Mucosa of rectum (tissue), 2 donors: ENCODE measurements around the gene S1PR2.
A peak's percentile ranks its signal among the peaks of the same experiment; 100 is the strongest.

ENCODE experiments used
- H3K27ac ChIP-seq, 2 donors: one replicate each; pipeline ENCODE4 v1.7.0; 2013; ENCODE audit warnings: inconsistent platforms in 2 of 2, low read depth in 2 of 2, low read length in 2 of 2
- H3K27me3 ChIP-seq, 2 donors: one replicate each; pipeline ENCODE4 v1.7.0; 2013; ENCODE audit warnings: low read length in 2 of 2; ENCODE audit not compliant: control insufficient read depth in 2 of 2, insufficient read depth in 2 of 2
- H3K36me3 ChIP-seq, 2 donors: one replicate each; pipeline ENCODE4 v1.7.0; 2013; ENCODE audit warnings: low read length in 2 of 2; ENCODE audit not compliant: control insufficient read depth in 2 of 2, insufficient read depth in 2 of 2
- H3K4me1 ChIP-seq, 2 donors: one replicate each; pipeline ENCODE4 v1.7.0; 2013; ENCODE audit warnings: low read length in 2 of 2, mild to moderate bottlenecking in 1 of 2; ENCODE audit not compliant: control insufficient read depth in 2 of 2, insufficient read depth in 2 of 2
- H3K4me3 ChIP-seq, 2 donors: one replicate each; pipeline ENCODE4 v1.7.0; 2013; ENCODE audit warnings: low read length in 2 of 2
- H3K9ac ChIP-seq, 2 donors: one replicate each; pipeline ENCODE4 v1.7.0; 2013; ENCODE audit warnings: low read length in 2 of 2, low read depth in 1 of 2, mild to moderate bottlenecking in 1 of 2
- H3K9me3 ChIP-seq, 2 donors: one replicate each; pipeline ENCODE4 v1.7.0; 2013; ENCODE audit warnings: low read length in 2 of 2; ENCODE audit not compliant: control insufficient read depth in 2 of 2
- donor health status: healthy.
- donor health status: Normal muscosa, but diverticular disease.

S1PR2 gene

DNA sequence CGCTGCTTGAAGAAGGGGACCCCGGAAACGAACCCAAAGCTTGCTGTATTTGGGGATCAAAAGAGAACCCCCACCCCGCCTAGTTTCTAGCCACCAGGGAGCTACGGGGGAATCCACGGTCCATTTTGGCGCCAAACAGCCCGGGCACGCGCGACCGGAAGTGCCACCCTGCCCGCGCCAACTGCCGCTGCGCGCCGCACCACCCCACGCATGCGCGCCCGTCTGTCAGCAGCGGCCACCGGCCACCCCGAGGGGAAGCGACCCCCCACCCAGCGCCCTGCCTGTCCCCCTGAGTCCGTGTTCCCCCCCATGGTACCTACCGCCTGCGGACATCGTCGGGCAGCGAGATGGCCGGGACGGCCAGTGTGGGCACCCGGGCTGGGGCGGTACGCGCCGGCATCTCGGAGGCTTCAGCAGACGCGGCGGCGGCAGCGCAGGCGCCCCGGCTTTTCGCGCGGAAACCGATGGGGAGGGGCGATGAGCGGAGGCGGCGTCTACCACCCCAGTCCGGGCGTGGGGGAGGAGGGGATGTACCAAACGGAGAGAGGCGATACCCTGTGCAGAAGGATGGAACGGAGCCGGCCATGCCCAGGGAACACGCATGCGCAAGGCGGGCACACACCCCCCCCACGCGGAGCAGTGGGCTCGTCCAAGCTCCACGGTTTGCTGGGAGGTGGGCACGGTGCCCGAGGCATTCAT, 36.5 kb downstream of the S1PR2 start, which contains the start of gene DNMT1:
Gene DNMT1, minus strand, starts transcription at position 454 of the 699 bp plus-strand sequence. Its CDS starts 54 bp downstream, at position 400.
- Histone ChIP-seq H3K4me1 (peaks cover 8 to 13% of the 10 kb centered on the region in 2 donors), H3K4me3 (peak within 1 kb of the TSS; percentile 95 to 97), H3K27me3 (no peaks in the 10 kb centered on the region), H3K9ac (peak within 1 kb of the TSS; percentile 82 to 85), H3K36me3 (peaks cover 0 to 7% of the 10 kb centered on the region in 2 donors), H3K27ac (peak within 1 kb of the TSS; percentile 85 to 88), H3K9me3 (no peaks in the 10 kb centered on the region)

DNA sequence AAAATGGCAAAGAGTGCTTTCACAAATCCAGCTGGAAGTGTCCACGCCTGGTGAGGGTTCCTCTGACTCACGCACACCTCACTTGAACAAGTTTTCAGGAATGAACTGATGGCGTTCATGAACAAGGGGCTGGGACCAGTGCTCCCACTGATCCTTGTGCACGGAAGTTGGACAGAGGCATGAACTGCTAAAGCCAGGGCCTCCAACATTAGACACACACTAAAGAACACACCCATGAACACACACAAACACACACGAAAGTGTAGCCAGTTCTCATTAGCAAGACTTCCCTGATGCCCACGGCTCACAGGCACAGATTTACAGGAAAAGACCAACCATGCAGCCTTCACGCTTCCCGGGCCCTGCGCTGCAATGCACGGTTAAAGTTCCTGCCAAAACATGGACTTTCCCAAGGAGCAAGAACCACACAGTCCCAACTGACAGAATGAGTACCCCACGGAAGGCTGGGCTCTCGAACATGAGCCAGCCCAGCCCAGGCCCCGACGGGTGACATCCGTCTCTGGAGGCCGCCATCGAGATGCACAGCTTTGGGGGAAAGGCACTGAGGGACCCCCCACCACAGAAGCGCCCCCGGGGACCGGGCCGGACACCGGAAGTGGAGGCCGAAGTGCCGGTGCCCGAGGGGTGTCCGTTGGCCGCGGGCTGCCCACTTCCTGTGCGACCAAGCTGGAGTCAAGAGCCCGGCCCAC, 37.2 kb downstream of the S1PR2 start:
- Histone ChIP-seq H3K9me3 (no peaks in the 10 kb centered on the region), H3K4me3 (peak overlapping the region; percentile 95 to 97), H3K27me3 (no peaks in the 10 kb centered on the region), H3K4me1 (peaks cover 8 to 13% of the 10 kb centered on the region in 2 donors), H3K27ac (peak overlapping the region; percentile 85 to 88), H3K36me3 (peaks cover 0 to 8% of the 10 kb centered on the region in 2 donors), H3K9ac (peak overlapping the region; percentile 82 to 85)

DNA sequence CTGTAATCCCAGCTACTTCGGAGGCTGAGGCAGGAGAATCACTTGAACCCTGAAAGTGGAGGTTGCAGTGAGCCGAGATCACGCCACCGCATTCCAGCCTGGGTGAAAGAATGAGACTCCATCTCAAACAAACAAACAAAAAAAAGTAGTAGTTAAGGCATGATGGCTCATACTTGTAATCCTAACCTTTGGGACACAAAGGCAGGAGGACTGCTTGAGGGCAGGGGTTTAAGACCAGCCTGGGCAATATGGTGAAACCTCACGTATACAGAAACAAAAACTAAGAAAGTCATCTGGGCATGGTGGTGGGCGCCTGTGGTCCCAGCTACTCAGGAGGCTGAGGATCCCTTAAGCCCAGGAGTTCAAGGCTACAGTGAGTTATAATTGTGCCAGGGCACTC, 38.2 kb downstream of the S1PR2 start:
- Histone ChIP-seq H3K9ac (no peak overlapping the region), H3K4me3 (no peak overlapping the region), H3K27ac (no peak overlapping the region)

DNA sequence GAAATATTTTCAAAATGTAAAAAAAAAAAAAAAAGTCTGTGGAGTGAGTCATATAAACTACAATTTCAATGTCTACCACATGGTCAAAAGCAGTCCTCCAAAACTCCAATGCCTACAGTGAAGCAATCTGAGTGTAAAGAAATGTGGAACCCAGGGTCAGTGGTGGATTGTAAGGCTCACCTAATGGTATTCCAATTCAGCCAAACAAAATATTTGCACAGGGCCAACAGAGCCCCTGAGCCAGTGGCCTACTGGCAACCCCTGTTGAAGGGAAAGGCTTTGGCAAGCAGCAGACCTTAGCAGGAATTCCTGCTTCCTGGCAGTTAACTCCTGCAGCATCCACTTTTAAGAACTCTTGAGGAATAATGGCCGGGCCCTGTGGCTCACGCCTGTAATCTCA, 39.8 kb downstream of the S1PR2 start:
- peaks cover 8 to 13% of the 10 kb centered on the region in 2 donors for H3K4me1 ChIP-seq

More for the DNA sequence above, 38.2 kb downstream of the S1PR2 start:
- peaks cover 8 to 13% of the 10 kb centered on the region in 2 donors for H3K4me1 ChIP-seq
- H3K36me3 ChIP-seq = peaks cover 0 to 8% of the 10 kb centered on the region in 2 donors
- H3K27me3 ChIP-seq = no peaks in the 10 kb centered on the region
- no peaks in the 10 kb centered on the region for H3K9me3 ChIP-seq

DNA sequence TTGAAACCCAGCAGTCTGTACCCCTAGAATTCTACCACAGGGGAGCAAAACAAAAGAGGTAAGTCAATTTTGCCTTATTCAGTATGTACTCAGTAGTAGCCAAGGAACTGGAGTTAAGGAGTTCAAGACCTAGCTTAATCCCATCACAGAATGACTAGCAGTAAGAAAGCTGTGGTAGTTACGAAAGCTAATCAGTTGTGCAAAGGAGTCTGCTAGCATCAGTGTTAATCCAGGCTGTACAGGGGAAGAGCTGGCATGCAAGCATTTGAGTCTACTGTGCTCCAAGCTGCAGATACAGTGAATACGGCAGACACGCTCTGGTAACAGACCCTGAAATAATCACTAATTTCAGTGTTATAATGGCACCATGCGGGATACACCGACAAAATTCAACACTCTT, 41.1 kb downstream of the S1PR2 start:
- H3K9ac ChIP-seq = no peak overlapping the region
- no peak overlapping the region for H3K4me3 ChIP-seq
- H3K4me1 ChIP-seq = peaks cover 5 to 11% of the 10 kb centered on the region in 2 donors
- H3K27ac ChIP-seq = no peak overlapping the region
- H3K9me3 ChIP-seq = no peaks in the 10 kb centered on the region
- H3K27me3 ChIP-seq = no peaks in the 10 kb centered on the region
- H3K36me3 ChIP-seq = peaks cover 0 to 19% of the 10 kb centered on the region in 2 donors

More for the DNA sequence above, 39.8 kb downstream of the S1PR2 start:
- peaks cover 0 to 11% of the 10 kb centered on the region in 2 donors for H3K36me3 ChIP-seq
- no peaks in the 10 kb centered on the region for H3K27me3 ChIP-seq
- no peak overlapping the region for H3K4me3 ChIP-seq
- no peak overlapping the region for H3K9ac ChIP-seq
- H3K9me3 ChIP-seq = no peaks in the 10 kb centered on the region
- no peak overlapping the region for H3K27ac ChIP-seq

DNA sequence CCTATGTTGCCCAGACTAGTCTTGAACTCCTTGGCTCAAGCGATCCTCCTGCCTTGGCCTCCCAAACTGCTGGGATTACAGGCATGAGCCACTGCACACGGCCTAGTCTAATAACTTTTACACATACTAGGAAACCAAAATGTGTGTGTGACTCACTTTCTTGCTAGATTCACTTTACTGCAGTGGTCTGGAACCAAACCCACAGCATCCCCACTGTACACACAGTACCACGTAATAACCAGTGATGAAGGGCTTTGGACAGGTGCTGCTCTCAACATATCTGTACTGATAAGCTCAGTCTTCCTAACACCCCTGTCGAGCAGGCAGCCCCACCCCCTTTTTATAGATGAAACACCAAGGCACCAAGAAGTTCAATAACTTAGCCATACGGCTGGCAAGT, 41.5 kb downstream of the S1PR2 start:
- no peak overlapping the region for H3K4me3 ChIP-seq
- peaks cover 0 to 22% of the 10 kb centered on the region in 2 donors for H3K36me3 ChIP-seq
- no peak overlapping the region for H3K9ac ChIP-seq
- H3K27ac ChIP-seq = no peak overlapping the region
- H3K4me1 ChIP-seq = peaks cover 4 to 10% of the 10 kb centered on the region in 2 donors
- H3K27me3 ChIP-seq = no peaks in the 10 kb centered on the region
- H3K9me3 ChIP-seq = no peaks in the 10 kb centered on the region

DNA sequence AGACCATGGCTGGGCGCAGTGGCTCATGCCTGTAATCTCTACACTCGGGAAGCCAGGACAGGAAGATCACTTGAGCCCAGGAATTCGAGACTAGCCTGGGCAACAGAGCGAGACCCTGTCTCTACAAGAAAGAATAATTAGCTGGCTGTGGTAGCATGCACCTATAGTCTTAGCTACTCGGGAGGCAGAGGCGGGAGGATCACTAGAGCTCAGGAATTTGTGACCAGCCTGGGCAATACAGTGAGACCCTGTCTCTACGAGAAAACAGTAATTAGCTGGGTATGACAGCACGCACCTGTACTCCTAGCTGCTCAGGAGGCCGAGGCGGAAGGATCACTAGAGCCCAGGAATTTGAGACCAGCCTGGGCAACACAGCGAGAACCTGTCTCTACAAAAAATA, 43.8 kb downstream of the S1PR2 start:
- no peaks in the 10 kb centered on the region for H3K9me3 ChIP-seq
- H3K36me3 ChIP-seq = peaks cover 0 to 26% of the 10 kb centered on the region in 2 donors
- H3K4me3 ChIP-seq = no peak overlapping the region
- H3K4me1 ChIP-seq = no peaks in the 10 kb centered on the region
- H3K27me3 ChIP-seq = no peaks in the 10 kb centered on the region
- no peak overlapping the region for H3K9ac ChIP-seq
- H3K27ac ChIP-seq = no peak overlapping the region

DNA sequence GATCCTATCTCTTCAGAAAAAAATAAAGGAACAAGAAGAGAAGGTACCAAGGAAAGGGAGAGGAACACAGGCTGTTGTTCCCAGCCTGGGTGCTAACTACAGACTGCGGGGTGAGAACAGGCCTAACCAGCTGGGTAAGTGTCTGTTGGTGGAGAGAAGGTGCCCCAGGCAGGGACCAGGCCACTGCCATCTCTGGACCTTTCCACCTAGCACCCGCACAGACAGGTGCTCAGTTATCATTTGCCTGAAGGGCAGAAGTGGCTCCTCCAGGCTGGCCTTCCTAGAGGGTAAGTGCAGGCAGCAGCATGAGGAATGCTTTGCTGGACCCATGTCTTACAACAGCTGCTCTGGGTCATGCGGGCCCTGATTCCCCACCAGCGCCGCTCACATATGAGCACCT, 46.5 kb downstream of the S1PR2 start:
- no peak overlapping the region for H3K27ac ChIP-seq

DNA sequence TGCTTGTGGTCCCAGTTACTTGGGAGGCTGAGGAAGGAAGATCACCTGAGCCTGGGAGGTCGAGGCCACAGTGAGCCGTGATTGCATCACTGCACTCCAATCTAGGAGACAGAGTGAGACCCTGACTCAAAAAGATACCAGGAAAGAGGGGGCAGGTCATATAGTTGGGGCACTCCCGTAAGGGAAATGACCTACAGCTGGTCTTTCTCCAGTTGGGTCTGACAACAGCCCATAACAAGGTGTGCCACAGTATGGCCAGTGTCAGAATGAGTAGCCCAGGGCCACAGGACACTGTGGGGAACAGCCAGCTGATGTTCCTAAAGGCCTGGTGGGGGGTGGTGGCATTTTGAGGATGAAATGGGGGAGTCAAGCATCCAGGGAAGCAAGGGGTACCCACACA, 47.2 kb downstream of the S1PR2 start:
- H3K27ac ChIP-seq = no peak overlapping the region
- H3K9ac ChIP-seq = no peak overlapping the region

More for the DNA sequence above, 46.5 kb downstream of the S1PR2 start:
- H3K36me3 ChIP-seq = peaks cover 10 to 30% of the 10 kb centered on the region in 2 donors
- H3K4me1 ChIP-seq = no peaks in the 10 kb centered on the region
- no peaks in the 10 kb centered on the region for H3K9me3 ChIP-seq
- no peak overlapping the region for H3K4me3 ChIP-seq
- no peaks in the 10 kb centered on the region for H3K27me3 ChIP-seq
- no peak overlapping the region for H3K9ac ChIP-seq

DNA sequence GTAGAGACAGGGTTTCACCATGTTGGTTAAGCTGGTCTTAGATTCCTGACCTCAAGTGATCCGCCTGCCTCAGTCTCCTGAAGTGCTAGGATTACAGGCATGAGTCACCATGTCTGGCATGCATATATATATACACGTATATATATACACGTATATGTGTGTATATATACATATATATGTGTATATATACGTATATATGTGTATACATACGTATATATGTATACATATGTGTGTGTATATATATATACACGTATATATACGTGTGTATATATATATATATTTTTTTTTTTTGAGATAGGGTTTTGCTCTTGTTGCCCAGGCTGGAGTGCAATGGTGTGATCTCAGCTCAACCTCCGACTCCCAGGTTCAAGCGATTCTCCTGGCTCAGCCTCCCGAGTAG, 48.3 kb downstream of the S1PR2 start:
- H3K4me1 ChIP-seq = no peaks in the 10 kb centered on the region
- H3K9me3 ChIP-seq = no peaks in the 10 kb centered on the region
- H3K36me3 ChIP-seq = peaks cover 10 to 29% of the 10 kb centered on the region in 2 donors
- no peak overlapping the region for H3K9ac ChIP-seq
- H3K27me3 ChIP-seq = no peaks in the 10 kb centered on the region
- H3K27ac ChIP-seq = no peak overlapping the region
- H3K4me3 ChIP-seq = no peak overlapping the region

More for the DNA sequence above, 47.2 kb downstream of the S1PR2 start:
- H3K4me1 ChIP-seq = no peaks in the 10 kb centered on the region
- H3K27me3 ChIP-seq = no peaks in the 10 kb centered on the region
- no peak overlapping the region for H3K4me3 ChIP-seq
- H3K9me3 ChIP-seq = no peaks in the 10 kb centered on the region
- peaks cover 10 to 29% of the 10 kb centered on the region in 2 donors for H3K36me3 ChIP-seq
